BE2C (cell line): ENCODE data around the gene LRRC4C.

Source experiments
- DNase-seq: peaks from one replicate; pipeline ENCODE4 v3.0.0-alpha.2; 2020
- H3K27me3 ChIP-seq: fragments of 250-450 bp; sonication (Bioruptor Pico); 2 replicates; pipeline ENCODE4 v1.5.1; 2020; ENCODE audit warnings: mild to moderate bottlenecking
- H3K36me3 ChIP-seq: fragments of 250-450 bp; sonication (Bioruptor Pico); 2 replicates; pipeline ENCODE4 v1.5.1; 2020; ENCODE audit warnings: mild to moderate bottlenecking
- H3K4me1 ChIP-seq: fragments of 250-450 bp; sonication (Bioruptor Pico); 2 replicates; pipeline ENCODE4 v1.5.1; 2020
- H3K4me3 ChIP-seq: 2 replicates; pipeline ENCODE4 v1.5.1; 2011; ENCODE audit warnings: low read depth, low read length
- H3K9me3 ChIP-seq: fragments of 250-450 bp; sonication (Bioruptor Pico); 2 replicates; pipeline ENCODE4 v1.5.1; 2020
- TF ChIP-seq, protein P1 (sequence below): IDR thresholded peaks from 2 replicates; pipeline ENCODE4 v1.5.1; 2012; ENCODE audit warnings: mild to moderate bottlenecking, low read depth, low read length

LRRC4C gene

DNA sequence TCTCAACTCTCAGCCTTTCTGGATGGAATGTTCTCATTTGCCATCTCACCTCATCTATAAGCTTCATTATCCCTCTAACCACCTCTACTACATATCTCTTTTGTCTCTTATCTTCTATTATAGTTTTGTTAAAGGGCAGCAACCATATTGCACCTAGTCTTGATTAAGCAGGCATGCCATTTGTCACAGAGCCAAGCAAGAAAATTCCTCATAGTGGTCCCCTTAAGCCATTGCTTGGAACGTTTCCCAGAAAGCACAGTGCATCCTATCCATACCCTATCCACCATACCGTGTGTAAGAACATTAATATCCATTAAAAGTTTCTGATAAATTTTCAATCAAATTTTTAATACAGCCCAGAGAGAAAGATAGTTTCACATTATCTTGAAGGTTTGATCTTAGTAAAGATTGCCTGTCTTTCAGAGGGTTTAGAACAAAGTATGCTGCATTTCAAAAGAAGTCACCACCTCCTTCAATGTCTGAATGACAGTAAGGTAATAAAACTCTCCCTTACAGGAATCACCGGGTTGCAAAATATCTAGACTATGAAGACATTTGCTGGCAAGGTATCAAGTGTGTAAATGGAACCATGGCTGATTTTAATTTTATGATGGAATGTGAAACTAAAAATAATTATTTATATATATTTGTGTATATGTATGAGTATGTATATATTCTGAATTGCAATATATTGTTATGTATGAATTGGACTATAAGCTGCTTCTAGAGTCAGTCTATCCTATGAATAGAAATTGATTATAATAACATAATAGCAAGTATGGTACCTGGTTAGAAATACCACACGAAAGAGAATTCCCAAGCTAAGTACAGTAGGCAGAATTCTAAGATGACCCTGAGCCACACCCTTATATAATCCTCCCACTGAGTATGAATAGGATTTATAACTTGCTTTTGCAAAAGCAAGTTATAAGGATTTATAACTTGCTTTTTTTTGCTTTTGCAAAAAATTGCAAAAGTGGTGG, 1296.3 kb downstream of the LRRC4C start:
- no peaks in the 10 kb centered on the region for H3K9me3 ChIP-seq
- H3K36me3 ChIP-seq: no peaks in the 10 kb centered on the region
- TF ChIP-seq, protein P1, sequence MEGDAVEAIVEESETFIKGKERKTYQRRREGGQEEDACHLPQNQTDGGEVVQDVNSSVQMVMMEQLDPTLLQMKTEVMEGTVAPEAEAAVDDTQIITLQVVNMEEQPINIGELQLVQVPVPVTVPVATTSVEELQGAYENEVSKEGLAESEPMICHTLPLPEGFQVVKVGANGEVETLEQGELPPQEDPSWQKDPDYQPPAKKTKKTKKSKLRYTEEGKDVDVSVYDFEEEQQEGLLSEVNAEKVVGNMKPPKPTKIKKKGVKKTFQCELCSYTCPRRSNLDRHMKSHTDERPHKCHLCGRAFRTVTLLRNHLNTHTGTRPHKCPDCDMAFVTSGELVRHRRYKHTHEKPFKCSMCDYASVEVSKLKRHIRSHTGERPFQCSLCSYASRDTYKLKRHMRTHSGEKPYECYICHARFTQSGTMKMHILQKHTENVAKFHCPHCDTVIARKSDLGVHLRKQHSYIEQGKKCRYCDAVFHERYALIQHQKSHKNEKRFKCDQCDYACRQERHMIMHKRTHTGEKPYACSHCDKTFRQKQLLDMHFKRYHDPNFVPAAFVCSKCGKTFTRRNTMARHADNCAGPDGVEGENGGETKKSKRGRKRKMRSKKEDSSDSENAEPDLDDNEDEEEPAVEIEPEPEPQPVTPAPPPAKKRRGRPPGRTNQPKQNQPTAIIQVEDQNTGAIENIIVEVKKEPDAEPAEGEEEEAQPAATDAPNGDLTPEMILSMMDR: no peak
- H3K27me3 ChIP-seq: no peaks in the 10 kb centered on the region
- no peaks in the 10 kb centered on the region for H3K4me1 ChIP-seq
- DNase-seq: peak; percentile 8
- no peak overlapping the region for H3K4me3 ChIP-seq

DNA sequence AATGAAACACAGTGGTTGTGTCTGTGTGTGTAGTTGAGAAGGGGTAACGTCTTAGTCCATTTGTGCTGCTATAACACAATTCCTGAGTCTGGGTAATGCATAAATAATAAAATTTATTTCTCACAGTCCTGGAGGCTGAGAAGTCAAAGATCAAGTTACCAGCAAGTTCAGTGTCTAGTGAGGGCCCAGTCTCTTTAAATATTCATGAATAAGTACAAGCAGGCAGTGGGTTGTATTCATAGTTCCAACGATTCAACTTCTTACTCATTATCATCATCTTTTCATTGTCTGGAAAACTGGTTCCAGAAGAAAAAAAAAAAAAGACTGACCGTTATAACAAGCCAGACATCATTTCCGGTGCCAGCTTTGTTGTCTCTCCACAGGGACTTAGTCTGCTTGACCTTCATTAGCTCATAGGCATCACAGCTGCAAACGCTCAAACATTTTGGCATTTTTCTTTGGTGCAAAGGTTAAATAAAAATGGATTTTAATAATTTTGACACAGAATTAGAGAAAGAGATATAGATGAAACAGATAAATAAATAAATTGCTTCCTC, 1297.5 kb downstream of the LRRC4C start:
- Histone ChIP-seq H3K9me3 (no peaks in the 10 kb centered on the region), H3K36me3 (no peaks in the 10 kb centered on the region), H3K4me1 (no peaks in the 10 kb centered on the region), H3K4me3 (no peak overlapping the region), H3K27me3 (no peaks in the 10 kb centered on the region)
- TF ChIP-seq, protein P1: no peak
- no peak for DNase-seq

DNA sequence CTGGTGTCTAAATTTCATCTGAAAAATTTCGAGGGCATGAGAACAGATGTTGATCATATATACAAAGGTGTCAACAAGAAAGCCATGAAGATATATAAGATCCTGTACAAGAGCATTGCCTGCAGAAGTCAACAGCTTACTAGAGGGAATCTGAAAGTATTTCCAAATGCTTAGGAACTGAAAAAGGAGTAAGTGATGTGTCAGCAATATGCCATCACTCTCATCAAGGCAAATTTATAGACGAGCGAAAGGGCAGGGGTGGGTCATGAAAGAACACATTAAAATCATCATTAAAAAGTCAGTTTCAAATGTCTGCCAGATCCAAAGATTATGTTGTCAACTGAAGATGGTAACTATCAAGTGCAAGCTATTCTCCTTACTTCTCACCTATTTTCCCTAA, 1299.0 kb downstream of the LRRC4C start:
- Histone ChIP-seq H3K27me3 (no peaks in the 10 kb centered on the region), H3K4me1 (no peaks in the 10 kb centered on the region), H3K36me3 (no peaks in the 10 kb centered on the region), H3K4me3 (no peak overlapping the region), H3K9me3 (no peaks in the 10 kb centered on the region)
- TF ChIP-seq, protein P1: no peak
- no peak for DNase-seq

DNA sequence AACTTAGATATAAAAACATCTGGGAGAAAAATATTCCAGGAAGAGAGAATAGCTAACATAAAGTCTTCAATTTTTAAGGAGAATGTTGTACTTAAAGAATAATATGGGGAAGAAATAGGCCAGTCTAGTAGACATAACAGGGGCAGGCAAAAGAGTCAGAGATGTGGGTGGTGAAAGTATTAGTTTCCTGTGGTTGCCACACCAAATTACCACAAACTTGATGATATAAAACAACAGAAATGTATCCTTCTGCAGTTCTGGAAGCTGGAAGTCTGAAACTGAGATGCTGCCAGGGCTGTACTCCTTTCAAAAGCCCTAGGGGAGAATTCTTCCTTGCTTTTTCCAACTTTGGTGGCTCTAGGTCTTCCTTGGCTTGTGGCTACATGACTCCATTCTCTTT, 1309.7 kb downstream of the LRRC4C start:
- TF ChIP-seq, protein P1: no peak
- H3K36me3 ChIP-seq: no peaks in the 10 kb centered on the region
- H3K9me3 ChIP-seq: no peaks in the 10 kb centered on the region
- H3K4me3 ChIP-seq: no peak overlapping the region
- no peaks in the 10 kb centered on the region for H3K4me1 ChIP-seq
- no peaks in the 10 kb centered on the region for H3K27me3 ChIP-seq
- DNase-seq: no peak

DNA sequence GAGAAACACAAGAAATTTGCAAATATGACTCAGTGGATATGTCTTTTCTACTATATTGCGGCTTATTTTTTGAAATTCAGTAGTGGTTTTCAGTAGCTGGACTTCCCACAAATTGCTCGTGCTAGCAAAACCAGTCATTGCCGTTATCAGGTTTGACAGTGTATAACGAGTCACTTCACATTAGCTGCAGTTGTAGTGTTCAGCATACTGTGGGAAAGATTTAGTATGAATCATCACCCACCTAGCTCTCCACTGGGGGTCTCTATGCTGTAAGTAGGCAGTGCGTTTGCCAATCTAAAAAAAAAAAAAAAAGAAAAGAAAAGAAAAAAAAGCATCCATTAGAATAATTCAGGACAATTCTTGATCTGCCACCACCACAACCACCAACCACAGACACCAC, 1318.9 kb downstream of the LRRC4C start:
- Histone ChIP-seq H3K4me1 (peaks cover 2% of the 10 kb centered on the region; the same call in 1 of the 2 replicates), H3K36me3 (no peaks in the 10 kb centered on the region), H3K27me3 (no peaks in the 10 kb centered on the region), H3K4me3 (no peak overlapping the region), H3K9me3 (no peaks in the 10 kb centered on the region)
- TF ChIP-seq, protein P1: no peak
- DNase-seq: no peak

DNA sequence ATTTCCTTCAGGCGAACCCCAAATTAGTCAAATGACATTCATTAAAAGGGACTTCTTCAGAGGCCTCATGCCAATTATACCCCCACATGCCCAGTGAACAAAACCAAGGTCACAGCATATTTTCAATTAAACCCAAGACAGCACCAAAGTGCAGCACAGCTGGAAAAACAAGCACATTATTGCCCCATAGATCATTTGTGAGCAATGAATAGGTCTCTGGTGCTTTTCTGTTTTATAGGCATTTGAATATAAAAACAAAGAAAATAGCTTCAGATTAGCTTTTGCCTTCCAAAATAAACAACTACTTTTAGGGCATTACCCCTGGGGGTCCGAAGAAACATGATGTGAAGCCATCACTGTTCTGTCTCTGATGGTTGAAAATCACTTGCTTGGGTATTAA, 1319.9 kb downstream of the LRRC4C start:
- DNase-seq: no peak
- TF ChIP-seq, protein P1: no peak
- Histone ChIP-seq H3K27me3 (no peaks in the 10 kb centered on the region), H3K4me3 (no peak overlapping the region), H3K4me1 (peaks cover 2% of the 10 kb centered on the region; the same call in 1 of the 2 replicates), H3K36me3 (no peaks in the 10 kb centered on the region), H3K9me3 (no peaks in the 10 kb centered on the region)
